GM23338 (cell line): ENCODE data around the gene DLG2. TPM values are rescaled to one million over a fixed set of nuclear protein-coding genes. Genes with fewer than 3 reads are reported as not detected.

Experiments
- ATAC-seq: fragments of 200-7000 bp; cut with Tn5 transposase; 3 replicates; pipeline ENCODE4 v1.9.1; 2020
- DNase-seq: peaks from one replicate; pipeline ENCODE4 v3.0.0-alpha.2; 2015; ENCODE audit warnings: low spot score
- H2AFZ ChIP-seq: fragments of 200-600 bp; sonication (generic); 2 replicates; pipeline ENCODE4 v1.8.0; 2016; ENCODE audit warnings: antibody characterized with exemption, mild to moderate bottlenecking, moderate library complexity
- H3F3A ChIP-seq: fragments of 200-600 bp; sonication (generic); replicated peaks from 2 replicates; pipeline ENCODE4 v1.8.0; 2017; ENCODE audit warnings: antibody characterized with exemption, mixed run types, low read depth
- H3K27ac ChIP-seq: fragments of 200-600 bp; sonication (generic); 2 replicates; pipeline ENCODE4 v1.6.1; 2016; ENCODE audit warnings: low read depth
- H3K27me3 ChIP-seq: fragments of 200-600 bp; sonication (generic); 2 replicates; pipeline ENCODE4 v1.8.0; 2016; ENCODE audit warnings: mild to moderate bottlenecking, mixed run types, moderate library complexity; ENCODE audit not compliant: insufficient read depth
- H3K36me3 ChIP-seq: fragments of 200-600 bp; sonication (generic); 2 replicates; pipeline ENCODE4 v1.8.0; 2016; ENCODE audit warnings: mild to moderate bottlenecking; ENCODE audit not compliant: insufficient read depth
- H3K4me1 ChIP-seq: fragments of 200-600 bp; sonication (generic); 2 replicates; pipeline ENCODE4 v1.8.0; 2016; ENCODE audit warnings: mild to moderate bottlenecking, moderate library complexity; ENCODE audit not compliant: insufficient read depth
- H3K4me2 ChIP-seq: fragments of 200-600 bp; sonication (generic); 2 replicates; pipeline ENCODE4 v1.7.1; 2017; ENCODE audit warnings: mixed run types
- H3K4me3 ChIP-seq: fragments of 200-600 bp; sonication (generic); 2 replicates; pipeline ENCODE4 v1.6.1; 2016; ENCODE audit warnings: mixed run types
- H3K79me2 ChIP-seq: fragments of 200-600 bp; sonication (generic); replicated peaks from 2 replicates; pipeline ENCODE4 v1.8.0; 2017; ENCODE audit warnings: mild to moderate bottlenecking; ENCODE audit not compliant: insufficient read depth
- H3K9me2 ChIP-seq: fragments of 200-600 bp; sonication (generic); 2 replicates; pipeline ENCODE4 v1.8.0; 2017; ENCODE audit not compliant: insufficient read depth
- H4K20me1 ChIP-seq: fragments of 200-600 bp; sonication (generic); replicated peaks from 2 replicates; pipeline ENCODE4 v1.8.0; 2017; ENCODE audit warnings: mild to moderate bottlenecking; ENCODE audit not compliant: insufficient read depth
- H3K27ac Mint-ChIP-seq: 2 replicates; pipeline ENCODE4 v1.8.0; 2020; ENCODE audit warnings: inconsistent platforms, mild to moderate bottlenecking, moderate library complexity, mixed read lengths
- H3K27me3 Mint-ChIP-seq: 3 replicates; pipeline ENCODE4 v1.8.0; 2022; ENCODE audit warnings: low read depth, mild to moderate bottlenecking, moderate library complexity, mixed read lengths, inconsistent platforms; ENCODE audit not compliant: insufficient read depth, poor library complexity
- H3K36me3 Mint-ChIP-seq: 3 replicates; pipeline ENCODE4 v1.8.0; 2021; ENCODE audit warnings: low read depth, mild to moderate bottlenecking, inconsistent platforms, moderate library complexity, mixed read lengths
- H3K4me1 Mint-ChIP-seq: 3 replicates; pipeline ENCODE4 v1.8.0; 2020; ENCODE audit warnings: mild to moderate bottlenecking, inconsistent platforms, mixed read lengths
- H3K4me3 Mint-ChIP-seq: 3 replicates; pipeline ENCODE4 v1.8.0; 2021; ENCODE audit warnings: moderate library complexity, mild to moderate bottlenecking, inconsistent platforms, mixed read lengths
- H3K9me3 Mint-ChIP-seq: 3 replicates; pipeline ENCODE4 v1.8.0; 2020; ENCODE audit warnings: moderate library complexity, mild to moderate bottlenecking, inconsistent platforms, mixed read lengths
- CREB1 ChIP-seq: fragments of 250-450 bp; sonication (Bioruptor Pico); IDR thresholded peaks from 2 replicates; pipeline ENCODE4 v1.5.0; 2020; ENCODE audit warnings: low read depth, mild to moderate bottlenecking, moderate library complexity
- CTCF ChIP-seq, 2 experiments: fragments of 200-600 bp in 1 of 2; sonication (generic) in 1 of 2; conservative IDR thresholded peaks; 2 replicates each; pipeline versions ENCODE4 v1.5.1 to v1.6.1; 2016 to 2017; ENCODE audit warnings: antibody characterized with exemption in 2 of 2, low read depth in 2 of 2, mild to moderate bottlenecking in 2 of 2, moderate library complexity in 1 of 2
- EZH2 ChIP-seq: fragments of 200-600 bp; sonication (generic); IDR thresholded peaks from one replicate; pipeline ENCODE4 v1.8.0; 2017; ENCODE audit warnings: antibody characterized with exemption, mild to moderate bottlenecking, low read depth; ENCODE audit not compliant: unreplicated experiment
- EZH2phosphoT487 ChIP-seq: fragments of 200-600 bp; sonication (generic); IDR thresholded peaks from one replicate; pipeline ENCODE4 v1.8.1; 2018; ENCODE audit warnings: antibody characterized with exemption; ENCODE audit not compliant: unreplicated experiment
- JUNB ChIP-seq: IDR thresholded peaks from one replicate; pipeline ENCODE4 v1.6.1; 2016; ENCODE audit warnings: antibody characterized with exemption; ENCODE audit not compliant: unreplicated experiment
- NANOG ChIP-seq: IDR thresholded peaks from 2 replicates; pipeline ENCODE4 v1.6.1; 2016; ENCODE audit warnings: antibody characterized with exemption, borderline replicate concordance
- REST ChIP-seq: IDR thresholded peaks from one replicate; pipeline ENCODE4 v1.6.1; 2018; ENCODE audit warnings: antibody characterized with exemption; ENCODE audit not compliant: unreplicated experiment
- STAT1 ChIP-seq: IDR thresholded peaks from one replicate; pipeline ENCODE4 v1.6.1; 2016; ENCODE audit warnings: antibody characterized with exemption; ENCODE audit not compliant: unreplicated experiment
- ZNF331 ChIP-seq: fragments of 250-450 bp; sonication (Bioruptor Pico); IDR thresholded peaks from 2 replicates; pipeline ENCODE4 v1.5.0; 2020; ENCODE audit warnings: low read depth, mild to moderate bottlenecking, moderate library complexity
- polyA plus RNA-seq: library from polyadenylated mRNA; unstranded; fragments of >200 nt; fragmentation: Nextera tagmentation; extraction: Ambion mirVana; gene quantifications from 2 replicates; pipeline ENCODE4 v1.2.1, GENCODE V29; 2016
- total RNA-seq: library from RNA; depleted of rRNA; stranded (reverse); fragments of >200 nt; shearing (Covaris generic); gene quantifications from 2 replicates; pipeline ENCODE4 v1.2.3, GENCODE V29; 2014
- TF ChIP-seq, protein P1 (sequence below): IDR thresholded peaks from 2 replicates; pipeline ENCODE4 v1.6.1; 2016; ENCODE audit warnings: antibody characterized with exemption

DLG2 gene
- total and polyA plus RNA-seq, 2 experiments from 2014 or later, result 19.8 to 21.5 TPM

- H3K9me3 Mint-ChIP-seq, result no peaks in the 10 kb centered on the region
- Histone ChIP-seq H3K4me1 (no peaks in the 10 kb centered on the region), H3K4me3 (no peak overlapping the region), H2AFZ (no peak overlapping the region), H3K27me3 (no peaks in the 10 kb centered on the region), H4K20me1 (no peaks in the 10 kb centered on the region), H3K36me3 (no peaks in the 10 kb centered on the region), H3K9me2 (no peaks in the 10 kb centered on the region), H3K4me2 (no peak overlapping the region), H3K27ac (no peak overlapping the region), H3F3A (no peaks in the 10 kb centered on the region), H3K79me2 (no peaks in the 10 kb centered on the region)
- no peak overlapping the region for H3K27ac Mint-ChIP-seq
- H3K36me3 Mint-ChIP-seq, result no peaks in the 10 kb centered on the region
- TF ChIP-seq NANOG (no peak), JUNB (no peak), STAT1 (no peak), CREB1 (CRISPR knock-in tag) (no peak), EZH2phosphoT487 (no peak), EZH2 (no peak), ZNF331 (CRISPR knock-in tag) (no peak)
- no peaks in the 10 kb centered on the region for H3K4me1 Mint-ChIP-seq
- no peak overlapping the region for H3K4me3 Mint-ChIP-seq
- DNase-seq, result no peak
- no peak for ATAC-seq
- H3K27me3 Mint-ChIP-seq, result no peaks in the 10 kb centered on the region
Measured at GRCh38 chr11:84215672-84216071, 1411.5 kb downstream of the DLG2 start.

DNA sequence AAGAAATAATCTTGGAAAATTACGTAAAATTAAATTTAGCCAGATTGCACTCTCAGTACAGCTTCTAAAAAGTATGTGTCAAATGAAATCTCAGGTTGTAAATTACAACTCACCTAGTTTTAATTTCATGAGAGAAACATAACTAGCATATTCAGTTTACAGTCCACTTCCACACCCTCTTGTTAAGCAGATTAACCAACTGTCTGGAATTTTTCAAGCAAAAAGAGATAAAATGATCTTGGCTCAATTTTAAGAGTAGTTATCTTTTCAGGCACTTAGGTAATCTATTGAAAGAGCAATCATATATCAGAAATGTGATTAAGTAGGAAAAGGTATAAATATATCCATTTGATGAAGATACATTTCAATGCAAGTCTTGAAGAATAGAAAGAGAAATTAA is 1412.6 kb downstream of the DLG2 start:
- Histone ChIP-seq H3K27ac (no peak overlapping the region), H3K4me1 (no peaks in the 10 kb centered on the region), H3K4me3 (no peak overlapping the region), H3K36me3 (no peaks in the 10 kb centered on the region), H3K79me2 (no peaks in the 10 kb centered on the region), H3K9me2 (no peaks in the 10 kb centered on the region), H3F3A (no peaks in the 10 kb centered on the region), H3K4me2 (no peak overlapping the region), H2AFZ (no peak overlapping the region), H4K20me1 (no peaks in the 10 kb centered on the region), H3K27me3 (no peaks in the 10 kb centered on the region)
- Mint-ChIP-seq H3K9me3 (no peaks in the 10 kb centered on the region), H3K27ac (no peak overlapping the region), H3K4me1 (no peaks in the 10 kb centered on the region), H3K27me3 (no peaks in the 10 kb centered on the region), H3K36me3 (no peaks in the 10 kb centered on the region), H3K4me3 (no peak overlapping the region)
- TF ChIP-seq, protein P1, sequence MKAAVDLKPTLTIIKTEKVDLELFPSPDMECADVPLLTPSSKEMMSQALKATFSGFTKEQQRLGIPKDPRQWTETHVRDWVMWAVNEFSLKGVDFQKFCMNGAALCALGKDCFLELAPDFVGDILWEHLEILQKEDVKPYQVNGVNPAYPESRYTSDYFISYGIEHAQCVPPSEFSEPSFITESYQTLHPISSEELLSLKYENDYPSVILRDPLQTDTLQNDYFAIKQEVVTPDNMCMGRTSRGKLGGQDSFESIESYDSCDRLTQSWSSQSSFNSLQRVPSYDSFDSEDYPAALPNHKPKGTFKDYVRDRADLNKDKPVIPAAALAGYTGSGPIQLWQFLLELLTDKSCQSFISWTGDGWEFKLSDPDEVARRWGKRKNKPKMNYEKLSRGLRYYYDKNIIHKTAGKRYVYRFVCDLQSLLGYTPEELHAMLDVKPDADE, result no peak
- TF ChIP-seq EZH2 (no peak), ZNF331 (CRISPR knock-in tag) (no peak), STAT1 (no peak), EZH2phosphoT487 (no peak), CREB1 (CRISPR knock-in tag) (no peak)
- DNase-seq (no peak), ATAC-seq (no peak)

- Histone ChIP-seq H3K4me3 (no peak overlapping the region), H2AFZ (peak overlapping the region; percentile 17), H3K79me2 (no peaks in the 10 kb centered on the region), H3K9me2 (no peaks in the 10 kb centered on the region), H3K36me3 (no peaks in the 10 kb centered on the region), H3K27me3 (no peaks in the 10 kb centered on the region), H3K4me1 (no peaks in the 10 kb centered on the region), H3K4me2 (no peak overlapping the region), H3F3A (no peaks in the 10 kb centered on the region), H3K27ac (no peak overlapping the region), H4K20me1 (no peaks in the 10 kb centered on the region)
- H3K36me3 Mint-ChIP-seq, result no peaks in the 10 kb centered on the region
- no peaks in the 10 kb centered on the region for H3K27me3 Mint-ChIP-seq
- no peaks in the 10 kb centered on the region for H3K9me3 Mint-ChIP-seq
- no peaks in the 10 kb centered on the region for H3K4me1 Mint-ChIP-seq
- no peak overlapping the region for H3K27ac Mint-ChIP-seq
- TF ChIP-seq, protein P1, result no peak
- TF ChIP-seq CTCF (conservative IDR thresholded peaks at IDR 0.05; ENCODE audit: low read depth in 2 of 2) (no peak), JUNB (no peak), REST (no peak)
- DNase-seq (no peak), ATAC-seq (no peak)
- H3K4me3 Mint-ChIP-seq, result no peak overlapping the region
Measured at GRCh38 chr11:84212468-84213390, 1414.4 kb downstream of the DLG2 start.
